Activated CD4-positive, alpha-beta T cell treated with anti-CD3 and anti-CD28 coated beads for 48 hours (primary cell): ENCODE measurements around the gene MMP24OS.
A peak's percentile ranks its signal among the peaks of the same experiment; 100 is the strongest.
"Not testable (repeated sequence)": the region's sequence is repeated elsewhere in the genome, so short reads cannot be mapped to it uniquely, and the experiment has no call there.

ENCODE experiments used
- DNase-seq: peaks from one replicate; pipeline ENCODE4 v3.0.0-alpha.2; 2020

MMP24OS gene

GRCh38 chr20:35277531-35278395 lies at the start of gene MMP24OS:
MMP24OS (minus strand) TSS chr20:35278122; CDS start chr20:35277929, 193 bp downstream.
- peak; percentile 93 for DNase-seq

GRCh38 chr20:35327074-35327976 lies 49.4 kb upstream of the MMP24OS start:
- DNase-seq: no peak

GRCh38 chr20:35326740-35327073 lies 48.8 kb upstream of the MMP24OS start:
- DNase-seq: no peak

- no peak for DNase-seq
Measured at GRCh38 chr20:35326021-35326739, 48.3 kb upstream of the MMP24OS start.

- no peak for DNase-seq
Measured at GRCh38 chr20:35325401-35325800, 47.5 kb upstream of the MMP24OS start.

GRCh38 chr20:35320396-35321126 lies 42.6 kb upstream of the MMP24OS start:
- DNase-seq: no peak

- no peak for DNase-seq
Measured at GRCh38 chr20:35319871-35320197, 41.9 kb upstream of the MMP24OS start.

GRCh38 chr20:35319192-35319870 lies 41.4 kb upstream of the MMP24OS start:
- DNase-seq: no peak

- DNase-seq: no peak
Measured at GRCh38 chr20:35318502-35319157, 40.7 kb upstream of the MMP24OS start.

GRCh38 chr20:35317416-35318210 lies 39.7 kb upstream of the MMP24OS start:
- DNase-seq: no peak

- no peak for DNase-seq
Measured at GRCh38 chr20:35316086-35316485, 38.2 kb upstream of the MMP24OS start.

GRCh38 chr20:35315632-35316020 lies 37.7 kb upstream of the MMP24OS start:
- DNase-seq: not testable (repeated sequence)

GRCh38 chr20:35314816-35315631 lies 37.1 kb upstream of the MMP24OS start:
- no peak for DNase-seq

- DNase-seq: peak; percentile 34
Measured at GRCh38 chr20:35312318-35312717, 34.4 kb upstream of the MMP24OS start.

GRCh38 chr20:35311822-35312221 lies 33.9 kb upstream of the MMP24OS start:
- DNase-seq: no peak

GRCh38 chr20:35311409-35311808 lies 33.5 kb upstream of the MMP24OS start:
- peak; percentile 90 for DNase-seq

GRCh38 chr20:35307666-35308653 lies 30.0 kb upstream of the MMP24OS start:
- no peak for DNase-seq

GRCh38 chr20:35306931-35307517 lies 29.1 kb upstream of the MMP24OS start:
- DNase-seq: peak; percentile 58
